ENCODE data around the gene ANKS1B.

DNA sequence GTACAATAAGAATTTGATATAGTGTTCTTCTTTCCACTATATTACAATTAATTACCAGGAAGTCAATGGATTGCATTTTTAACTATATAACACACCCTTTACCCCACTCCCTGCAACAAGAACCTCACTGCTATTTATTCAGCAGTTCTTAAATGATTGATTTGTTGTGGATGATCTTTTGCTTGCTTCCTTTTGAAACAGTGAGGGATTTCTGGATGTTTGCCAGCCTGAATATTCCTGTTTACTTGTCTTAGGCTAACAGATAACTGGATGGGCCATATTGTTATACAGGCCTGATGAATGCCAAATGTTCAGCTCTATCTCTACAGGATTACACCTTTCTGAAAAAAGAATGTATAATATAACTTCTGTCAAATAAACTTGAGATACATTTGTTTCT lies 842.1 kb downstream of the ANKS1B start:
- TF ChIP-seq ZNF248 (tag by site-specific recombination; IDR thresholded peaks at IDR 0.05) (no peak), SALL2 (tag by site-specific recombination; IDR thresholded peaks at IDR 0.05; ENCODE audit: borderline replicate concordance) (no peak), ZNF777 (tag by site-specific recombination; IDR thresholded peaks at IDR 0.05; ENCODE audit: borderline replicate concordance) (no peak), ZNF23 (tag by site-specific recombination; IDR thresholded peaks at IDR 0.05; ENCODE audit: borderline replicate concordance) (no peak), ZNF510 (tag by site-specific recombination; IDR thresholded peaks at IDR 0.05; ENCODE audit: insufficient replicate concordance) (no peak), ZNF639 (tag by site-specific recombination; IDR thresholded peaks at IDR 0.05) (no peak), CTCF (tag by site-specific recombination; IDR thresholded peaks at IDR 0.05) (no peak), ZNF302 (tag by site-specific recombination; IDR thresholded peaks at IDR 0.05; ENCODE audit: low read depth) (no peak), ZNF155 (tag by site-specific recombination; IDR thresholded peaks at IDR 0.05) (no peak)

All from HEK293 (cell line).